HCT116 (cell line): Measurements from ENCODE around the gene FBXO22. TPM values are rescaled to one million over a fixed set of nuclear protein-coding genes. Genes with fewer than 3 reads are reported as not detected.

Source experiments
- ATAC-seq: fragments of 200-7000 bp; cut with Tn5 transposase; 2 replicates; pipeline ENCODE4 v1.9.1; 2020; ENCODE audit warnings: mild to moderate bottlenecking, moderate library complexity
- BruUV-seq: library from RNA; stranded (reverse); fragments of 400-500 nt; replicated peaks from 2 replicates; lab custom pipeline; 2021; lab: Mats Ljungman, UMichigan
- CTCF ChIA-PET: fragments of 300-600 bp; sonication (Branson Sonifier 250); formaldehyde crosslinking; loops from one replicate; lab custom pipeline; 2021; ENCODE audit warnings: antibody characterized with exemption; lab: Charles Lee
- POLR2A ChIA-PET: fragments of 300-600, 350-600 bp; sonication (Branson Sonifier 250); formaldehyde crosslinking; loops from one replicate; lab custom pipeline; 2021; ENCODE audit warnings: antibody characterized with exemption; lab: Charles Lee
- RAD21 ChIA-PET, 2 experiments: fragments of 300-600 bp; sonication (Branson Sonifier 250); formaldehyde crosslinking; loops; one replicate each; lab custom pipeline; 2023; ENCODE audit warnings: low total read pairs in 2 of 2; ENCODE audit not compliant: uncharacterized antibody in 2 of 2, unreplicated experiment in 2 of 2, low non-redundant PET in 1 of 2; lab: Charles Lee
- DNase-seq: peaks from one replicate; pipeline ENCODE4 v3.0.0-alpha.2; 2010; ENCODE audit warnings: low read depth, low spot score
- H2AFZ ChIP-seq: fragments of 200-600 bp; shearing (Covaris generic), sonication (generic); 2 replicates; pipeline ENCODE4 v1.6.1; 2017; ENCODE audit warnings: low read depth, mixed run types, mixed read lengths, antibody characterized with exemption, low read length; ENCODE audit not compliant: poor library complexity, severe bottlenecking
- H3K27ac ChIP-seq: 2 replicates; pipeline ENCODE4 v1.5.1; 2012; ENCODE audit warnings: low read depth, low read length
- H3K27me3 ChIP-seq: fragments of 200-600 bp; sonication (generic); 2 replicates; pipeline ENCODE4 v1.6.1; 2016; ENCODE audit warnings: mixed run types, low read length, mixed read lengths; ENCODE audit not compliant: insufficient read depth
- H3K36me3 ChIP-seq, 2 experiments: fragments of 200-500 bp in 1 of 2; fragments of 200-600 bp in 1 of 2; sonication (Bioruptor generic) in 1 of 2; sonication (generic) in 1 of 2; 2 replicates each; pipeline versions ENCODE4 v1.5.1 to v1.6.1; 2014 to 2016; ENCODE audit warnings: low read length in 2 of 2, inconsistent platforms in 1 of 2, mixed read lengths in 1 of 2, mixed run types in 1 of 2; ENCODE audit not compliant: insufficient read depth in 2 of 2, control insufficient read depth in 1 of 2
- H3K4me1 ChIP-seq, 2 experiments: fragments of 200-600 bp in 1 of 2; sonication (generic) in 1 of 2; 2 replicates each; pipeline versions ENCODE4 v1.5.1 to v1.6.1; 2012 to 2017; ENCODE audit warnings: low read length in 2 of 2, inconsistent platforms in 1 of 2, mild to moderate bottlenecking in 1 of 2, mixed read lengths in 1 of 2, mixed run types in 1 of 2, moderate library complexity in 1 of 2; ENCODE audit not compliant: insufficient read depth in 2 of 2, control insufficient read depth in 1 of 2
- H3K4me2 ChIP-seq: fragments of 200-600 bp; sonication (generic); 2 replicates; pipeline ENCODE4 v1.6.1; 2017; ENCODE audit warnings: mixed run types, low read length, mixed read lengths
- H3K4me3 ChIP-seq, 2 experiments: fragments of 200-600 bp in 1 of 2; sonication (generic) in 1 of 2; replicated peaks in 1 of 2; 2 replicates each; pipeline ENCODE4 v1.5.1; 2011 to 2016; ENCODE audit warnings: low read length in 2 of 2, control low read depth in 1 of 2, low read depth in 1 of 2, mild to moderate bottlenecking in 1 of 2, mixed read lengths in 1 of 2, mixed run types in 1 of 2
- H3K79me2 ChIP-seq: fragments of 200-600 bp; sonication (generic); 2 replicates; pipeline ENCODE4 v1.6.1; 2017; ENCODE audit warnings: mild to moderate bottlenecking, mixed run types, low read length, moderate library complexity, mixed read lengths; ENCODE audit not compliant: insufficient read depth
- H3K9ac ChIP-seq: fragments of 200-600 bp; sonication (generic); 2 replicates; pipeline ENCODE4 v1.6.1; 2016; ENCODE audit warnings: low read length, mixed read lengths
- H3K9me2 ChIP-seq: fragments of 200-600 bp; sonication (generic), shearing (Covaris generic); 2 replicates; pipeline ENCODE4 v1.6.1; 2017; ENCODE audit warnings: mixed run types, mild to moderate bottlenecking, moderate library complexity; ENCODE audit not compliant: insufficient read depth
- H3K9me3 ChIP-seq, 2 experiments: fragments of 200-500 bp in 1 of 2; fragments of 200-600 bp in 1 of 2; sonication (Bioruptor generic) in 1 of 2; sonication (generic) in 1 of 2; 2 replicates each; pipeline ENCODE4 v1.6.1; 2014 to 2017; ENCODE audit warnings: low read length in 2 of 2, mixed read lengths in 2 of 2, inconsistent platforms in 1 of 2, low read depth in 1 of 2, mild to moderate bottlenecking in 1 of 2, mixed run types in 1 of 2, moderate library complexity in 1 of 2; ENCODE audit not compliant: control insufficient read depth in 1 of 2, insufficient read depth in 1 of 2
- H4K20me1 ChIP-seq: fragments of 200-600 bp; sonication (generic), shearing (Covaris generic); 2 replicates; pipeline ENCODE4 v1.6.1; 2017; ENCODE audit warnings: mixed run types, mild to moderate bottlenecking, moderate library complexity; ENCODE audit not compliant: insufficient read depth
- CBX3 ChIP-seq: IDR thresholded peaks from 2 replicates; pipeline ENCODE4 v1.6.1; 2012; ENCODE audit warnings: low read depth
- CEBPB ChIP-seq: IDR thresholded peaks from 2 replicates; pipeline ENCODE4 v1.6.1; 2012; ENCODE audit warnings: low read depth
- CTCF ChIP-seq, 3 experiments: fragments of 200-600 bp in 1 of 3; sonication (generic) in 1 of 3; IDR thresholded peaks in 2 of 3; conservative IDR thresholded peaks in 1 of 3; 2 replicates each; pipeline ENCODE4 v1.5.1; 2012 to 2017; ENCODE audit warnings: low read depth in 2 of 3, low read length in 2 of 3, antibody characterized with exemption in 1 of 3, borderline replicate concordance in 1 of 3, control low read depth in 1 of 3, mild to moderate bottlenecking in 1 of 3, mixed read lengths in 1 of 3, mixed run types in 1 of 3, moderate library complexity in 1 of 3; ENCODE audit not compliant: insufficient read depth in 1 of 3
- EGR1 ChIP-seq: IDR thresholded peaks from 2 replicates; pipeline ENCODE4 v1.6.1; 2012; ENCODE audit warnings: low read depth
- EZH2 ChIP-seq: fragments of 200-600 bp; sonication (generic); IDR thresholded peaks from 2 replicates; pipeline ENCODE4 v1.6.1; 2017; ENCODE audit warnings: antibody characterized with exemption, mixed run types
- EZH2phosphoT487 ChIP-seq: fragments of 200-600 bp; IDR thresholded peaks from 2 replicates; pipeline ENCODE4 v1.6.1; 2018; ENCODE audit warnings: antibody characterized with exemption, borderline replicate concordance
- FOSL1 ChIP-seq: IDR thresholded peaks from 2 replicates; pipeline ENCODE4 v1.6.1; 2012; ENCODE audit warnings: low read depth
- JUND ChIP-seq: IDR thresholded peaks from 2 replicates; pipeline ENCODE4 v1.6.1; 2012
- POLR2AphosphoS5 ChIP-seq: IDR thresholded peaks from 2 replicates; pipeline ENCODE4 v1.6.1; 2011; ENCODE audit warnings: mild to moderate bottlenecking, low read depth, low read length, moderate library complexity
- RAD21 ChIP-seq: IDR thresholded peaks from 2 replicates; pipeline ENCODE4 v1.6.1; 2012; ENCODE audit warnings: low read depth, mild to moderate bottlenecking
- SIN3A ChIP-seq: IDR thresholded peaks from 2 replicates; pipeline ENCODE4 v1.6.1; 2012; ENCODE audit warnings: low read depth
- SP1 ChIP-seq: IDR thresholded peaks from 2 replicates; pipeline ENCODE4 v1.6.1; 2012; ENCODE audit warnings: low read depth
- SRF ChIP-seq: IDR thresholded peaks from 2 replicates; pipeline ENCODE4 v1.6.1; 2012; ENCODE audit warnings: low read depth
- TCF7L2 ChIP-seq: IDR thresholded peaks from 2 replicates; pipeline ENCODE4 v1.7.0; 2011; ENCODE audit warnings: borderline replicate concordance, inconsistent platforms; ENCODE audit not compliant: insufficient read depth, insufficient read length; ENCODE audit errors: extremely low read depth
- YY1 ChIP-seq: IDR thresholded peaks from 2 replicates; pipeline ENCODE4 v1.6.1; 2011; ENCODE audit warnings: low read length, low read depth, moderate library complexity, mild to moderate bottlenecking; ENCODE audit not compliant: insufficient replicate concordance; ENCODE audit errors: extremely low read depth
- intact Hi-C: fragments of 100-400 bp; cut with micrococcal nuclease; formaldehyde crosslinking; loops from 2 replicates; pipeline ENCODE4 v1.10.0; 2022
- total RNA-seq: library from RNA; stranded (reverse); gene quantifications from one replicate; pipeline ENCODE4 v1.2.1, GENCODE V29; 2021; ENCODE audit not compliant: unreplicated experiment
- TF ChIP-seq, protein P1 (sequence below): IDR thresholded peaks from 2 replicates; pipeline ENCODE4 v1.6.1; 2012; ENCODE audit warnings: low read depth
- TF ChIP-seq, protein P2 (sequence below): IDR thresholded peaks from 2 replicates; pipeline ENCODE4 v1.6.1; 2012
- TF ChIP-seq, protein P3 (sequence below): IDR thresholded peaks from 2 replicates; pipeline ENCODE4 v1.6.1; 2011; ENCODE audit warnings: mild to moderate bottlenecking, low read length, moderate library complexity; ENCODE audit not compliant: insufficient replicate concordance; ENCODE audit errors: extremely low read depth
- TF ChIP-seq, protein P4 (sequence below): IDR thresholded peaks from 2 replicates; pipeline ENCODE4 v1.6.1; 2012

The FBXO22 gene
- total RNA-seq, 1 experiment from 2014 or later = 60.3 TPM

DNA sequence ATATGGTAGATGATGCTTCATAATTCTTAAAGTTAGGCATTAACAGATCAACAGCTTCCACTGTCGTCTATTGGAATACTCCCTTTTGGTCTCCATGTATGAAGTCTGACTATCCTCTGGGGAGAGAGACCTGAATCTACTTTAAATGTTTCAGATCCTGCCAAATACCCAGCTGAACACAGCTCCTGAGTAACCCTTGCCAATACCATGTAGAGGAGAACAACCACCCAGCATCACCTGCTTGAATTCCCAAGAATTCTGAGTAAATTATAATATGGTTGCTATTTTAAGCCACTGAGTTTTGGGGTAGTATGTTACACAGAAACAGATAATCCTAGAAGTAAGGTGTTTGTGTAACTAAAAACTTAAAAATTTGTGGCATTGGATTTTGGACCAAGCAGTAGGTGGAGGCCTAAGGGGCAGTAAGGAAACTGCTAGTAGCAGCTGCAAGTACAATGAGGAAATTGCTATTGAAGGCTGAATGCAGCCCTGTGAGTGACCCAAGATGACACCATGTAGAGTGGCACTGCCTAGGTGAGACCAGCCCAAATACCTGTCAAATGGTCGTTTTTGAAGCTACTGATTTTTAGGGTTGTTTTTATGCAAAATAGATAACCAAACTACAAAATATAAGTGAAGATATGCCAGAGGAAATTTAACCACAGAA is 77.6 kb downstream of the FBXO22 start:
- Histone ChIP-seq H2AFZ (no peak overlapping the region), H3K27me3 (no peaks in the 10 kb centered on the region), H3K4me2 (no peak overlapping the region), H4K20me1 (no peaks in the 10 kb centered on the region), H3K9ac (no peak overlapping the region), H3K36me3 (no peaks in the 10 kb centered on the region), H3K9me3 (no peaks in the 10 kb centered on the region), H3K4me1 (no peaks in the 10 kb centered on the region), H3K79me2 (no peaks in the 10 kb centered on the region), H3K27ac (no peak overlapping the region), H3K9me2 (no peaks in the 10 kb centered on the region), H3K4me3 (no peak overlapping the region)
- intact Hi-C loops = no loop called here
- ChIA-PET POLR2A (no interaction called here), RAD21 (no interaction called here), CTCF (no interaction called here)
- no peak for ATAC-seq
- no peak for TF ChIP-seq EZH2
- TF ChIP-seq EZH2phosphoT487 = no peak
- TF ChIP-seq, protein P1, sequence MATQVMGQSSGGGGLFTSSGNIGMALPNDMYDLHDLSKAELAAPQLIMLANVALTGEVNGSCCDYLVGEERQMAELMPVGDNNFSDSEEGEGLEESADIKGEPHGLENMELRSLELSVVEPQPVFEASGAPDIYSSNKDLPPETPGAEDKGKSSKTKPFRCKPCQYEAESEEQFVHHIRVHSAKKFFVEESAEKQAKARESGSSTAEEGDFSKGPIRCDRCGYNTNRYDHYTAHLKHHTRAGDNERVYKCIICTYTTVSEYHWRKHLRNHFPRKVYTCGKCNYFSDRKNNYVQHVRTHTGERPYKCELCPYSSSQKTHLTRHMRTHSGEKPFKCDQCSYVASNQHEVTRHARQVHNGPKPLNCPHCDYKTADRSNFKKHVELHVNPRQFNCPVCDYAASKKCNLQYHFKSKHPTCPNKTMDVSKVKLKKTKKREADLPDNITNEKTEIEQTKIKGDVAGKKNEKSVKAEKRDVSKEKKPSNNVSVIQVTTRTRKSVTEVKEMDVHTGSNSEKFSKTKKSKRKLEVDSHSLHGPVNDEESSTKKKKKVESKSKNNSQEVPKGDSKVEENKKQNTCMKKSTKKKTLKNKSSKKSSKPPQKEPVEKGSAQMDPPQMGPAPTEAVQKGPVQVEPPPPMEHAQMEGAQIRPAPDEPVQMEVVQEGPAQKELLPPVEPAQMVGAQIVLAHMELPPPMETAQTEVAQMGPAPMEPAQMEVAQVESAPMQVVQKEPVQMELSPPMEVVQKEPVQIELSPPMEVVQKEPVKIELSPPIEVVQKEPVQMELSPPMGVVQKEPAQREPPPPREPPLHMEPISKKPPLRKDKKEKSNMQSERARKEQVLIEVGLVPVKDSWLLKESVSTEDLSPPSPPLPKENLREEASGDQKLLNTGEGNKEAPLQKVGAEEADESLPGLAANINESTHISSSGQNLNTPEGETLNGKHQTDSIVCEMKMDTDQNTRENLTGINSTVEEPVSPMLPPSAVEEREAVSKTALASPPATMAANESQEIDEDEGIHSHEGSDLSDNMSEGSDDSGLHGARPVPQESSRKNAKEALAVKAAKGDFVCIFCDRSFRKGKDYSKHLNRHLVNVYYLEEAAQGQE = no peak
- no peak for TF ChIP-seq SIN3A
- TF ChIP-seq, protein P2, sequence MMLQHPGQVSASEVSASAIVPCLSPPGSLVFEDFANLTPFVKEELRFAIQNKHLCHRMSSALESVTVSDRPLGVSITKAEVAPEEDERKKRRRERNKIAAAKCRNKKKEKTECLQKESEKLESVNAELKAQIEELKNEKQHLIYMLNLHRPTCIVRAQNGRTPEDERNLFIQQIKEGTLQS = no peak
- TF ChIP-seq EGR1 = no peak
- TF ChIP-seq FOSL1 = no peak
- TF ChIP-seq, protein P3, sequence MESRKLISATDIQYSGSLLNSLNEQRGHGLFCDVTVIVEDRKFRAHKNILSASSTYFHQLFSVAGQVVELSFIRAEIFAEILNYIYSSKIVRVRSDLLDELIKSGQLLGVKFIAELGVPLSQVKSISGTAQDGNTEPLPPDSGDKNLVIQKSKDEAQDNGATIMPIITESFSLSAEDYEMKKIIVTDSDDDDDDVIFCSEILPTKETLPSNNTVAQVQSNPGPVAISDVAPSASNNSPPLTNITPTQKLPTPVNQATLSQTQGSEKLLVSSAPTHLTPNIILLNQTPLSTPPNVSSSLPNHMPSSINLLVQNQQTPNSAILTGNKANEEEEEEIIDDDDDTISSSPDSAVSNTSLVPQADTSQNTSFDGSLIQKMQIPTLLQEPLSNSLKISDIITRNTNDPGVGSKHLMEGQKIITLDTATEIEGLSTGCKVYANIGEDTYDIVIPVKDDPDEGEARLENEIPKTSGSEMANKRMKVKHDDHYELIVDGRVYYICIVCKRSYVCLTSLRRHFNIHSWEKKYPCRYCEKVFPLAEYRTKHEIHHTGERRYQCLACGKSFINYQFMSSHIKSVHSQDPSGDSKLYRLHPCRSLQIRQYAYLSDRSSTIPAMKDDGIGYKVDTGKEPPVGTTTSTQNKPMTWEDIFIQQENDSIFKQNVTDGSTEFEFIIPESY = no peak
- TF ChIP-seq SRF = no peak
- no peak for TF ChIP-seq RAD21
- no peak for TF ChIP-seq CBX3
- no peak for TF ChIP-seq TCF7L2
- TF ChIP-seq JUND = no peak
- no peak for TF ChIP-seq POLR2AphosphoS5
- no peak for TF ChIP-seq CTCF (IDR thresholded peaks at IDR 0.05 in 2 of 3, conservative IDR thresholded peaks at IDR 0.05 in 1 of 3; ENCODE audit: borderline replicate concordance in 1 of 3, insufficient read depth in 1 of 3, low read depth in 2 of 3, low read length in 2 of 3)
- TF ChIP-seq, protein P4, sequence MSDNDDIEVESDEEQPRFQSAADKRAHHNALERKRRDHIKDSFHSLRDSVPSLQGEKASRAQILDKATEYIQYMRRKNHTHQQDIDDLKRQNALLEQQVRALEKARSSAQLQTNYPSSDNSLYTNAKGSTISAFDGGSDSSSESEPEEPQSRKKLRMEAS = no peak
- TF ChIP-seq YY1 = no peak
- TF ChIP-seq SP1 = no peak
- no peak for TF ChIP-seq CEBPB
- no peak for DNase-seq
- BruUV-seq = no TSS peak
